ENCODE results near the gene WDR86.

Gene WDR86

DNA sequence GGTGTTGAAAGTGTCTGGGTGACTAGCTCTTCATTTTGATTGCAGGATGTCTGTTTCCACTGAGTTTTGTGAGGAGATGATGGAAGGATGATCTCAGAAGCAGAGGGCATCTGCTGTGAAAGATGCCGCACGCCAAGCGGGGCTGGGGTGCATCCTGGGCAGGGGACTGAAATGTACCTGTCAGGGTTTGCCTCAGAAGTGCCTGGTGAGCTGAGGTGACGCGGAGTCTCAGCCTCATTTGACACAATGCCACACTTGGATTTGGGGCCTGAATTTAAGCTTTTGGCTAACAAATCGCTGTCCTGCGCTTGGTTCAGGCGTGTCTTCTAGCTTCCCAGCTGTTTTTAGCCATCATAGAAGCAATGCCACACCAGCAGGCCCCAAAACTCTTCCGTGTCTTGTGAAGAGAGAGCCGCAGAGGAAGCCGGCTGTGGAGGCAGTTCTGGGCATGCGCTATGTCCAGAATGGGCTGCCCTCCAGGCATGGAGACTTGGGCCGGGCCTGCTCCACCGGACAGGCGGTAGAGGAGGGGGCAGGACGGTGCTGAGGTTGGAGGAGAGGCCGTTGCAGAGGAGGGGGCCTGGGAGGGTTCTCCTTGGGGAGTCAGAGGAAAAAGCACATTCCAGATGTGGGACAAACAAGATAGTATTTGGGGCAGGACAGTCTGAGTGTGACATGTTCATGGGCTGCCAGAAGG is 31.2 kb downstream of the WDR86 start:
- TF ChIP-seq, protein P1, sequence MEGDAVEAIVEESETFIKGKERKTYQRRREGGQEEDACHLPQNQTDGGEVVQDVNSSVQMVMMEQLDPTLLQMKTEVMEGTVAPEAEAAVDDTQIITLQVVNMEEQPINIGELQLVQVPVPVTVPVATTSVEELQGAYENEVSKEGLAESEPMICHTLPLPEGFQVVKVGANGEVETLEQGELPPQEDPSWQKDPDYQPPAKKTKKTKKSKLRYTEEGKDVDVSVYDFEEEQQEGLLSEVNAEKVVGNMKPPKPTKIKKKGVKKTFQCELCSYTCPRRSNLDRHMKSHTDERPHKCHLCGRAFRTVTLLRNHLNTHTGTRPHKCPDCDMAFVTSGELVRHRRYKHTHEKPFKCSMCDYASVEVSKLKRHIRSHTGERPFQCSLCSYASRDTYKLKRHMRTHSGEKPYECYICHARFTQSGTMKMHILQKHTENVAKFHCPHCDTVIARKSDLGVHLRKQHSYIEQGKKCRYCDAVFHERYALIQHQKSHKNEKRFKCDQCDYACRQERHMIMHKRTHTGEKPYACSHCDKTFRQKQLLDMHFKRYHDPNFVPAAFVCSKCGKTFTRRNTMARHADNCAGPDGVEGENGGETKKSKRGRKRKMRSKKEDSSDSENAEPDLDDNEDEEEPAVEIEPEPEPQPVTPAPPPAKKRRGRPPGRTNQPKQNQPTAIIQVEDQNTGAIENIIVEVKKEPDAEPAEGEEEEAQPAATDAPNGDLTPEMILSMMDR (IDR thresholded peaks at IDR 0.05), result no peak

DNA sequence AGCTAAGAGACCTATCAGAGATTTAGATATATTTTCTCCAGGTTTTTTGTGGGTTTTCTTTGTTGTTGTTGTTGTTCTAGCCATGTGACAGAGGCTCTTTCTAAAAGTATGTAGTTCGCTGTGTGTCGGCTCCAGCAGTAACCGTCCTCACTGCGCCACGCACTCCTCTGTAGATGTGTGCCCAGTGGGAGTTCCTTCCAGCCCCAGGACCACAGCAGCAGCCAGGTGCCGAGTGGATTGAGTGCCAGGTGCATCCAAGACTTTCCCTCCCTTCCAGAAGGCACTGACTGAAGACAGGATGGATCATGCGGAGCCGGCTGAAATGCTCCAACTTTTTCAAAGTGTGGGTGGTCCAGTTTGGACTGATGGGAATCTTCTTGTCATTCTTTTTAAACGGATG is 31.8 kb downstream of the WDR86 start:
- TF ChIP-seq, protein P1 (IDR thresholded peaks at IDR 0.05), result no peak

DNA sequence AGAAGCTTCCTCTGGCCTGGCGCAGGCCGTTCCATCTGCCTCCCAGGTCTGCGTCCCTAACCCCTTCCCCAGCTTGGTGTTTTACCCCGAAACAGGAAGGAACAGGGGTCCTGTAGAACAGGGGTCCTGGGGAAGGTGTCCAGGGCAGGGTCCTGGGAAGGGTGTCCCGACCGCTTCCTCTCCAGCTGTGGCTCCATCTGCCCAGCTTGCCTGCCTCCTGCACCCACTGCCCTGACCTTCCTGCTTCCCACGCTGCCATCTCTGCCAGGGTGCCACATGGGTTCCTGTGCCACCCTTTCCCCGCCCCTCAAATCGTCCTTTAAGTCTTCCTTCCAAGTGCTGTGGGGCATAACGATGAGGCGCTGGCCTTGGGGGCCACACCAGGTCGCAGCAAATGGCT is 32.4 kb downstream of the WDR86 start:
- TF ChIP-seq, protein P1 (IDR thresholded peaks at IDR 0.05), result no peak

- TF ChIP-seq, protein P1 (IDR thresholded peaks at IDR 0.05), result no peak
Observed at GRCh38 chr7:151376218-151376902, 33.5 kb downstream of the WDR86 start.

- TF ChIP-seq, protein P1 (IDR thresholded peaks at IDR 0.05), result no peak
Observed at GRCh38 chr7:151375530-151376217, 34.2 kb downstream of the WDR86 start.

GRCh38 chr7:151374726-151375125 is 35.1 kb downstream of the WDR86 start:
- TF ChIP-seq, protein P1 (IDR thresholded peaks at IDR 0.05), result no peak

DNA sequence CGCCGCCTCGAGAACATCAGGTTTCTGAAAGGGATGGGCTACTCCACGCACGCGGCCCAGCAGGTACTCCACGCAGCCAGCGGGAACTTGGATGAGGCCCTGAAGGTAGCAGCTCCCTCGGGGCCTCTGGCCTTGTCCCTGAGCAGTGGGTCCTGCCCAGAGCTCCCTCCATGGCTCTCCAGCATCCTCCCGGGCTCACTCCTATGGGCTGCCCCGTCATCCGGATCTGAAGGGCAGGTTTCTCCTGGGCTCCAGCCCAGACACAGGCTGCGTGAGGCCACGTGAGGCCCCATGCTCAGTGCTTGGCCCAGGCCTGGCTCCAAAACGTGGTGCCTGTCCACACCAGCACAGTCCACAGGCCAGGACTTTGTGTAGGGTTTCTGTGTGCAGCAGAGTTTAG is 35.7 kb downstream of the WDR86 start:
- TF ChIP-seq, protein P1 (IDR thresholded peaks at IDR 0.05), result no peak

Data from LNCAP (cell line).